Measurements from ENCODE around the gene ADGRD2. TPM values are rescaled to one million over a fixed set of nuclear protein-coding genes. Genes with fewer than 3 reads are reported as not detected.

The ADGRD2 gene
- under 1 TPM in 1 of 4 donors, not detected in 3; 0.35 TPM for total RNA-seq

- WGBS, 2 donors: 11 to 14% methylated on average over 14 to 17 of the region's 41 CpGs
- peak within 1 kb of the TSS in 2 of 4 donors; percentile 16 to 37 for H3K4me3 ChIP-seq
- intact Hi-C loops (cut with DNase I): no loop called here
These were observed at the start of gene ADGRD2 for GRCh38 chr9:124450241-124450924. Gene ADGRD2 (plus strand): TSS chr9:124450451. CDS start chr9:124451667, 1,216 bp downstream.

GRCh38 chr9:124403246-124403645 is 47.0 kb upstream of the ADGRD2 start:
- DNase-seq: no peak
- intact Hi-C loops (cut with DNase I): no loop called here
- H3K4me1 ChIP-seq: peaks cover 0 to 17% (median 0%) of the 10 kb centered on the region in 3 donors
- WGBS, 2 donors: 91 to 97% methylated on average over 4 of the region's 4 CpGs
- no peak overlapping the region for H3K4me3 ChIP-seq
- H3K27me3 ChIP-seq: no peaks in the 10 kb centered on the region
- peaks cover 3 to 93% (median 29%) of the 10 kb centered on the region in 3 donors for H3K36me3 ChIP-seq
- TF ChIP-seq POLR2A (IDR thresholded peaks at IDR 0.05) (no peak), CTCF (IDR thresholded peaks at IDR 0.05) (no peak)
- H3K9me3 ChIP-seq: no peaks in the 10 kb centered on the region
- no peak overlapping the region for H3K27ac ChIP-seq

More at GRCh38 chr9:124450241-124450924, at the start of gene ADGRD2:
- DNase-seq: no peak
- Histone ChIP-seq H3K27me3 (peaks cover 2 to 88% (median 6%) of the 10 kb centered on the region in 4 donors), H3K27ac (no peak within 1 kb of the TSS), H3K36me3 (no peaks in the 10 kb centered on the region), H3K4me1 (peaks cover 0 to 38% (median 11%) of the 10 kb centered on the region in 3 donors), H3K9me3 (no peaks in the 10 kb centered on the region)
- TF ChIP-seq POLR2A (IDR thresholded peaks at IDR 0.05) (no peak), CTCF (IDR thresholded peaks at IDR 0.05) (no peak)

- Histone ChIP-seq H3K9me3 (no peaks in the 10 kb centered on the region), H3K27me3 (no peaks in the 10 kb centered on the region), H3K4me1 (peaks cover 0 to 37% (median 6%) of the 10 kb centered on the region in 3 donors), H3K36me3 (peaks cover 3 to 100% (median 29%) of the 10 kb centered on the region in 3 donors), H3K4me3 (no peak overlapping the region), H3K27ac (no peak overlapping the region)
- intact Hi-C loops (cut with DNase I): no loop called here
- 94 to 98% methylated on average over 3 of the region's 3 CpGs for WGBS, 2 donors
- DNase-seq: no peak
- no peak for TF ChIP-seq POLR2A (IDR thresholded peaks at IDR 0.05)
- no peak for TF ChIP-seq CTCF (IDR thresholded peaks at IDR 0.05)
These were observed 40.8 kb upstream of the ADGRD2 start for GRCh38 chr9:124409410-124409809.

GRCh38 chr9:124410321-124410913 is 39.8 kb upstream of the ADGRD2 start:
- H3K4me3 ChIP-seq: no peak overlapping the region
- H3K27me3 ChIP-seq: no peaks in the 10 kb centered on the region
- H3K4me1 ChIP-seq: peaks cover 0 to 42% (median 9%) of the 10 kb centered on the region in 3 donors
- H3K27ac ChIP-seq: no peak overlapping the region
- TF ChIP-seq POLR2A (IDR thresholded peaks at IDR 0.05) (no peak), CTCF (IDR thresholded peaks at IDR 0.05) (peak in 3 of 6 experiments; percentile 5 to 42 (median 28))
- intact Hi-C loops (cut with DNase I): no loop called here
- H3K36me3 ChIP-seq: peaks cover 0 to 90% (median 25%) of the 10 kb centered on the region in 3 donors
- WGBS, 2 donors: 55 to 67% methylated on average over 3 of the region's 3 CpGs
- DNase-seq: no peak
- H3K9me3 ChIP-seq: no peaks in the 10 kb centered on the region
